Neural cell (in vitro differentiated cells): ENCODE measurements around the gene HOXC11. TPM values are rescaled to one million over a fixed set of nuclear protein-coding genes. Genes with fewer than 3 reads are reported as not detected.

Experiments used
- H2AFZ ChIP-seq: fragments of 200-600, 300-800 bp; sonication (generic), shearing (Covaris generic); 2 replicates; pipeline ENCODE4 v1.6.0; 2014; ENCODE audit warnings: low read depth, mild to moderate bottlenecking, antibody characterized with exemption, low read length, moderate library complexity
- H3F3A ChIP-seq: fragments of 200-600 bp; shearing (Covaris generic); 2 replicates; pipeline ENCODE4 v1.6.1; 2016; ENCODE audit warnings: mild to moderate bottlenecking, moderate library complexity, mixed read lengths, antibody characterized with exemption, low read length; ENCODE audit not compliant: insufficient read depth, poor library complexity, severe bottlenecking
- H3K27ac ChIP-seq: fragments of 200-600, 300-800 bp; sonication (generic), shearing (Covaris generic); 2 replicates; pipeline ENCODE4 v1.5.1; 2014; ENCODE audit warnings: mild to moderate bottlenecking, low read length, moderate library complexity
- H3K27me3 ChIP-seq: fragments of 300-800, 200-600 bp; sonication (generic), shearing (Covaris generic); 2 replicates; pipeline ENCODE4 v1.6.0; 2014; ENCODE audit warnings: mild to moderate bottlenecking, low read depth, low read length, moderate library complexity; ENCODE audit not compliant: insufficient read depth
- H3K36me3 ChIP-seq: fragments of 300-800, 200-600 bp; sonication (generic), shearing (Covaris generic); 2 replicates; pipeline ENCODE4 v1.5.1; 2014; ENCODE audit warnings: mild to moderate bottlenecking, antibody characterized with exemption, low read length, moderate library complexity; ENCODE audit not compliant: insufficient read depth
- H3K4me2 ChIP-seq: fragments of 300-800, 200-600 bp; sonication (generic), shearing (Covaris generic); 2 replicates; pipeline ENCODE4 v1.6.0; 2014; ENCODE audit warnings: mild to moderate bottlenecking, low read length
- H3K4me3 ChIP-seq: fragments of 300-800, 200-600 bp; sonication (generic), shearing (Covaris generic); 2 replicates; pipeline ENCODE4 v1.5.1; 2014; ENCODE audit warnings: mild to moderate bottlenecking, low read length, moderate library complexity
- H3K79me2 ChIP-seq: fragments of 200-600 bp; shearing (Covaris generic); replicated peaks from 2 replicates; pipeline ENCODE4 v1.6.0; 2014; ENCODE audit warnings: mild to moderate bottlenecking, low read length, moderate library complexity; ENCODE audit not compliant: insufficient read depth
- H3K9ac ChIP-seq: fragments of 300-800, 200-600 bp; sonication (generic), shearing (Covaris generic); 2 replicates; pipeline ENCODE4 v1.6.1; 2016; ENCODE audit warnings: mild to moderate bottlenecking, low read length, mixed read lengths
- H3K9me2 ChIP-seq: fragments of 200-600 bp; shearing (Covaris generic); 2 replicates; pipeline ENCODE4 v1.6.1; 2016; ENCODE audit warnings: mild to moderate bottlenecking, low read length, mixed read lengths; ENCODE audit not compliant: insufficient read depth
- H3K9me3 ChIP-seq: fragments of 200-600, 300-800 bp; sonication (generic), shearing (Covaris generic); 2 replicates; pipeline ENCODE4 v1.6.1; 2016; ENCODE audit warnings: mild to moderate bottlenecking, mixed run types, low read length, moderate library complexity, mixed read lengths
- H4K20me1 ChIP-seq: fragments of 200-600 bp; shearing (Covaris generic); 2 replicates; pipeline ENCODE4 v1.6.1; 2016; ENCODE audit warnings: mild to moderate bottlenecking, mixed run types; ENCODE audit not compliant: insufficient read depth
- EP300 ChIP-seq: fragments of 450-650 bp; conservative IDR thresholded peaks from 2 replicates; pipeline ENCODE4 v1.6.1; 2014; ENCODE audit warnings: antibody characterized with exemption, mild to moderate bottlenecking, moderate library complexity; ENCODE audit not compliant: poor library complexity, severe bottlenecking
- EZH2 ChIP-seq: fragments of 200-600, 300-800 bp; shearing (Covaris generic), sonication (generic); IDR thresholded peaks from 2 replicates; pipeline ENCODE4 v1.6.1; 2014; ENCODE audit warnings: antibody characterized with exemption, low read length, borderline replicate concordance, mild to moderate bottlenecking; ENCODE audit not compliant: insufficient read depth, poor library complexity, severe bottlenecking
- MXI1 ChIP-seq: fragments of 450-650 bp; conservative IDR thresholded peaks from 2 replicates; pipeline ENCODE4 v1.6.1; 2014; ENCODE audit warnings: antibody characterized with exemption, mild to moderate bottlenecking; ENCODE audit not compliant: poor library complexity, severe bottlenecking
- POLR2AphosphoS5 ChIP-seq: IDR thresholded peaks from 2 replicates; pipeline ENCODE4 v1.6.1; 2012
- RAD21 ChIP-seq: fragments of 450-650 bp; conservative IDR thresholded peaks from 2 replicates; pipeline ENCODE4 v1.6.1; 2014; ENCODE audit warnings: antibody characterized with exemption, mild to moderate bottlenecking, moderate library complexity
- SMC3 ChIP-seq: fragments of 450-650 bp; conservative IDR thresholded peaks from 2 replicates; pipeline ENCODE4 v1.6.1; 2014; ENCODE audit warnings: antibody characterized with exemption, mild to moderate bottlenecking, moderate library complexity; ENCODE audit not compliant: poor library complexity
- TAF1 ChIP-seq: IDR thresholded peaks from 2 replicates; pipeline ENCODE4 v1.6.1; 2012; ENCODE audit warnings: low read depth
- polyA plus RNA-seq: library from polyadenylated mRNA; depleted of rRNA; stranded (reverse); fragments of >200 nt; gene quantifications from 2 replicates; pipeline ENCODE4 v1.2.3, GENCODE V29; 2014
- TF ChIP-seq, protein P1 (sequence below): IDR thresholded peaks from 2 replicates; pipeline ENCODE4 v1.6.1; 2012; ENCODE audit warnings: borderline replicate concordance
- TF ChIP-seq, protein P2 (sequence below): fragments of 450-650 bp; IDR thresholded peaks from 2 replicates; pipeline ENCODE4 v1.5.1; 2014; ENCODE audit warnings: antibody characterized with exemption, mild to moderate bottlenecking, moderate library complexity; ENCODE audit not compliant: poor library complexity, severe bottlenecking

Gene HOXC11
- polyA plus RNA-seq, 1 donor from 2014 or later = not detected

DNA sequence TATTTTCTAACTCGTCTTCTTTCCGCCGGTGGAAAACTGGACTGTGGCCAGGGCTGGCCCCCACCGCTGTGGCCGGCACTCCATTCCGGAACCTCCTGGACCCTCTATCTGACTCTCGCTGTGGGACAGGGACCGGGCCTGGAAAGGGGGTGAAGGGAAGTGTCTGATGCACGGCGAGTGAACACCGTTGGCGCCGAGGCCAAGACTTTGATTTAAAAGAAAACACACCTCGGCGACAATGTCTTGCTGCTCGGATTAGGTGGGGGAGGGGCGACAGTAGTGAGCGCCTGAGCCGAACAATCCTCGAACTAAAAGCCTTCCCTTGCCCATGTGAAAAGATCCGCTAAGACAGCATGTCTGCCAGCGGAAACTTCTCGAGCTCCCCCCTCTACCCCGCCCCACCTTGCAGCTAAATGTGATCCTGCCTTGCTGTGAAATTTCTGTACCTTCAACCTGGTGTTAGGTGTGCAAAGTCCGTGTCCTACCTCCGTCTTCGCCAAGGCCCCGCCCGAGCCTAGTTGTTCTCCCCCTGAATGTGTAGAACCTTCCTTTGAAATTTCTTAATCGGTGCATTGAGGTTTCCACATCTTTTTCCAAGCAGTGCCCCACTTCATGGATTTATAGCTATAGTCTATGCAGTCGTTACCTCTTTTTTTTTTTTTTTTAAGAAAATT lies 2.7 kb downstream of the HOXC11 start:
- H3K36me3 ChIP-seq = no peaks in the 10 kb centered on the region
- H3K9ac ChIP-seq = no peak overlapping the region
- no peak overlapping the region for H3K27ac ChIP-seq
- no peak overlapping the region for H3K4me2 ChIP-seq
- H4K20me1 ChIP-seq = no peaks in the 10 kb centered on the region
- H3K27me3 ChIP-seq = peaks cover 99% of the 10 kb centered on the region
- TF ChIP-seq RAD21 (no peak), EP300 (no peak), TAF1 (no peak), MXI1 (no peak), POLR2AphosphoS5 (no peak), SMC3 (no peak), EZH2 (no peak)
- TF ChIP-seq, protein P1, sequence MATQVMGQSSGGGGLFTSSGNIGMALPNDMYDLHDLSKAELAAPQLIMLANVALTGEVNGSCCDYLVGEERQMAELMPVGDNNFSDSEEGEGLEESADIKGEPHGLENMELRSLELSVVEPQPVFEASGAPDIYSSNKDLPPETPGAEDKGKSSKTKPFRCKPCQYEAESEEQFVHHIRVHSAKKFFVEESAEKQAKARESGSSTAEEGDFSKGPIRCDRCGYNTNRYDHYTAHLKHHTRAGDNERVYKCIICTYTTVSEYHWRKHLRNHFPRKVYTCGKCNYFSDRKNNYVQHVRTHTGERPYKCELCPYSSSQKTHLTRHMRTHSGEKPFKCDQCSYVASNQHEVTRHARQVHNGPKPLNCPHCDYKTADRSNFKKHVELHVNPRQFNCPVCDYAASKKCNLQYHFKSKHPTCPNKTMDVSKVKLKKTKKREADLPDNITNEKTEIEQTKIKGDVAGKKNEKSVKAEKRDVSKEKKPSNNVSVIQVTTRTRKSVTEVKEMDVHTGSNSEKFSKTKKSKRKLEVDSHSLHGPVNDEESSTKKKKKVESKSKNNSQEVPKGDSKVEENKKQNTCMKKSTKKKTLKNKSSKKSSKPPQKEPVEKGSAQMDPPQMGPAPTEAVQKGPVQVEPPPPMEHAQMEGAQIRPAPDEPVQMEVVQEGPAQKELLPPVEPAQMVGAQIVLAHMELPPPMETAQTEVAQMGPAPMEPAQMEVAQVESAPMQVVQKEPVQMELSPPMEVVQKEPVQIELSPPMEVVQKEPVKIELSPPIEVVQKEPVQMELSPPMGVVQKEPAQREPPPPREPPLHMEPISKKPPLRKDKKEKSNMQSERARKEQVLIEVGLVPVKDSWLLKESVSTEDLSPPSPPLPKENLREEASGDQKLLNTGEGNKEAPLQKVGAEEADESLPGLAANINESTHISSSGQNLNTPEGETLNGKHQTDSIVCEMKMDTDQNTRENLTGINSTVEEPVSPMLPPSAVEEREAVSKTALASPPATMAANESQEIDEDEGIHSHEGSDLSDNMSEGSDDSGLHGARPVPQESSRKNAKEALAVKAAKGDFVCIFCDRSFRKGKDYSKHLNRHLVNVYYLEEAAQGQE = no peak
- TF ChIP-seq, protein P2, sequence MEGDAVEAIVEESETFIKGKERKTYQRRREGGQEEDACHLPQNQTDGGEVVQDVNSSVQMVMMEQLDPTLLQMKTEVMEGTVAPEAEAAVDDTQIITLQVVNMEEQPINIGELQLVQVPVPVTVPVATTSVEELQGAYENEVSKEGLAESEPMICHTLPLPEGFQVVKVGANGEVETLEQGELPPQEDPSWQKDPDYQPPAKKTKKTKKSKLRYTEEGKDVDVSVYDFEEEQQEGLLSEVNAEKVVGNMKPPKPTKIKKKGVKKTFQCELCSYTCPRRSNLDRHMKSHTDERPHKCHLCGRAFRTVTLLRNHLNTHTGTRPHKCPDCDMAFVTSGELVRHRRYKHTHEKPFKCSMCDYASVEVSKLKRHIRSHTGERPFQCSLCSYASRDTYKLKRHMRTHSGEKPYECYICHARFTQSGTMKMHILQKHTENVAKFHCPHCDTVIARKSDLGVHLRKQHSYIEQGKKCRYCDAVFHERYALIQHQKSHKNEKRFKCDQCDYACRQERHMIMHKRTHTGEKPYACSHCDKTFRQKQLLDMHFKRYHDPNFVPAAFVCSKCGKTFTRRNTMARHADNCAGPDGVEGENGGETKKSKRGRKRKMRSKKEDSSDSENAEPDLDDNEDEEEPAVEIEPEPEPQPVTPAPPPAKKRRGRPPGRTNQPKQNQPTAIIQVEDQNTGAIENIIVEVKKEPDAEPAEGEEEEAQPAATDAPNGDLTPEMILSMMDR = no peak
- H2AFZ ChIP-seq = no peak overlapping the region
- no peaks in the 10 kb centered on the region for H3K79me2 ChIP-seq
- no peaks in the 10 kb centered on the region for H3K9me2 ChIP-seq
- H3K9me3 ChIP-seq = no peaks in the 10 kb centered on the region
- no peaks in the 10 kb centered on the region for H3F3A ChIP-seq
- no peak overlapping the region for H3K4me3 ChIP-seq

DNA sequence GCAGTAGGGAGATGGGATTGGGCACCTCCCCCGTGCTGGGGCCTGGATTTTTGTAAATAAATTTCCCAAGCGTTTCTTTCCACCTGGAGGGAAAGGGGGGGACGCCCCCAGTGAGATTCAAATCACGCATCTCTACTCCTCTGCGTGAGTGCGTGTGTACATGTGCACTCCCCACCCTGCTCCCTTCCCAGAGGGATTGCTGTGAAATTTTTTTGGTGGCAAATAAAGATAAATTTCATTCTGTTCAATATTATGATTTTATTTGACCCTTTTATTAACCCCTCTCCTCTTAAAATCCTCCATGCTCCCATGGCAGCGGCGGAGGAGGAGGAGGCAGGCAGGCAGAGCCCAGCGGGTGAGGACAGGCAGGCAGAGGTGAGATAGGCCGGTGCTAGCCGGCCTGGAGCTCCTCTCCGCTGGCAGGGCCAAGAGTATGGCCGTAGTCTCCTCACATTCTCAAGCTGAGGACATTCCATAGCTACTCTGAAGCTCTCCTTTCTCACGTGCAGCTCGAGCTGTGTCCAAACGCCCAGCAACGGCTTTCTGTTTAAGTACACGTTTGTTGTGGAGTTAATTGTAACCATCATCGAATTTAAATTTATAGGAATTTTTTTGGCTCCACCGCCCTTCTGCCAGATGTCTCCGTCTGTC lies 3.4 kb downstream of the HOXC11 start:
- no peak overlapping the region for H3K4me3 ChIP-seq
- no peak overlapping the region for H2AFZ ChIP-seq
- TF ChIP-seq SMC3 = no peak
- TF ChIP-seq POLR2AphosphoS5 = no peak
- TF ChIP-seq EZH2 = no peak
- no peak for TF ChIP-seq RAD21
- TF ChIP-seq MXI1 = no peak
- TF ChIP-seq, protein P1 = no peak
- no peak for TF ChIP-seq EP300
- TF ChIP-seq, protein P2 = no peak
- no peak for TF ChIP-seq TAF1
- H3K9ac ChIP-seq = no peak overlapping the region
- H3K9me3 ChIP-seq = no peaks in the 10 kb centered on the region
- H3K9me2 ChIP-seq = no peaks in the 10 kb centered on the region
- H3K36me3 ChIP-seq = no peaks in the 10 kb centered on the region
- H3K4me2 ChIP-seq = no peak overlapping the region
- H4K20me1 ChIP-seq = no peaks in the 10 kb centered on the region
- peaks cover 99% of the 10 kb centered on the region for H3K27me3 ChIP-seq
- no peaks in the 10 kb centered on the region for H3F3A ChIP-seq
- H3K27ac ChIP-seq = no peak overlapping the region
- H3K79me2 ChIP-seq = no peaks in the 10 kb centered on the region
